WTC11 (cell line): ENCODE data around the gene UTP14A. TPM values are rescaled to one million over a fixed set of nuclear protein-coding genes. Genes with fewer than 3 reads are reported as not detected.

ENCODE experiments used
- ATAC-seq: fragments of 200-7000 bp; cut with Tn5 transposase; 2 replicates; pipeline ENCODE4 v1.10.0; 2021; ENCODE audit warnings: mild to moderate bottlenecking, moderate library complexity
- CTCF ChIA-PET: fragments of 300-600 bp; sonication (Branson Sonifier 250); formaldehyde crosslinking; loops from one replicate; lab custom pipeline; 2021; ENCODE audit warnings: antibody characterized with exemption; lab: Charles Lee
- POLR2A ChIA-PET: fragments of 350-600 bp; sonication (Branson Sonifier 250); formaldehyde crosslinking; loops from one replicate; lab custom pipeline; 2021; ENCODE audit warnings: antibody characterized with exemption; lab: Charles Lee
- DNase-seq: peaks from one replicate; pipeline ENCODE4 v3.0.0; 2021; ENCODE audit warnings: low spot score
- H3K27ac Mint-ChIP-seq: 2 replicates; pipeline ENCODE4 v1.8.0; 2021; ENCODE audit warnings: mixed read lengths
- H3K27me3 Mint-ChIP-seq: 2 replicates; pipeline ENCODE4 v1.8.0; 2021; ENCODE audit warnings: low read depth, mild to moderate bottlenecking, moderate library complexity, mixed read lengths
- H3K36me3 Mint-ChIP-seq: 2 replicates; pipeline ENCODE4 v1.8.0; 2021; ENCODE audit warnings: mixed read lengths
- H3K4me1 Mint-ChIP-seq: 2 replicates; pipeline ENCODE4 v1.8.0; 2022; ENCODE audit warnings: mixed read lengths
- H3K4me3 Mint-ChIP-seq: 2 replicates; pipeline ENCODE4 v1.8.0; 2021; ENCODE audit warnings: mild to moderate bottlenecking, moderate library complexity, mixed read lengths
- H3K9me3 Mint-ChIP-seq: 2 replicates; pipeline ENCODE4 v1.8.0; 2021; ENCODE audit warnings: mixed read lengths
- EMX1 ChIP-seq: fragments of 250-450 bp; sonication (Bioruptor Pico); IDR thresholded peaks from 2 replicates; pipeline ENCODE4 v1.8.0; 2021; ENCODE audit warnings: mild to moderate bottlenecking
- ETV6 ChIP-seq: sonication (generic); formaldehyde crosslinking; IDR thresholded peaks from 2 replicates; pipeline ENCODE4 v1.8.1; 2022; ENCODE audit warnings: mild to moderate bottlenecking, missing genetic modification reagents
- FOXP1 ChIP-seq: sonication (generic); formaldehyde crosslinking; IDR thresholded peaks from 2 replicates; pipeline ENCODE4 v1.8.0; 2022; ENCODE audit warnings: missing genetic modification reagents, mild to moderate bottlenecking, moderate library complexity, borderline replicate concordance
- GTF2I ChIP-seq: fragments of 250-450 bp; sonication (Bioruptor Pico); conservative IDR thresholded peaks from 2 replicates; pipeline ENCODE4 v1.4.0; 2021; ENCODE audit warnings: mild to moderate bottlenecking
- HMGA2 ChIP-seq: fragments of 250-450 bp; sonication (Bioruptor Pico); IDR thresholded peaks from 2 replicates; pipeline ENCODE4 v1.4.0; 2021; ENCODE audit warnings: mild to moderate bottlenecking, moderate library complexity
- IRF2 ChIP-seq: sonication (generic); formaldehyde crosslinking; IDR thresholded peaks from 2 replicates; pipeline ENCODE4 v1.8.0; 2022; ENCODE audit warnings: low read depth, missing genetic modification reagents, borderline replicate concordance
- JAZF1 ChIP-seq: fragments of 250-450 bp; sonication (Bioruptor Pico); IDR thresholded peaks from 2 replicates; pipeline ENCODE4 v1.9.0; 2021; ENCODE audit warnings: moderate library complexity, mild to moderate bottlenecking, inconsistent platforms
- NFATC4 ChIP-seq: fragments of 250-450 bp; sonication (Bioruptor Pico); IDR thresholded peaks from 2 replicates; pipeline ENCODE4 v1.9.0; 2021; ENCODE audit warnings: mild to moderate bottlenecking
- NR2C2 ChIP-seq: sonication (generic); formaldehyde crosslinking; IDR thresholded peaks from 2 replicates; pipeline ENCODE4 v1.8.0; 2022; ENCODE audit warnings: mild to moderate bottlenecking, missing genetic modification reagents
- OVOL2 ChIP-seq: fragments of 250-450 bp; sonication (Bioruptor Pico); IDR thresholded peaks from 2 replicates; pipeline ENCODE4 v1.9.0; 2021; ENCODE audit warnings: mild to moderate bottlenecking, borderline replicate concordance
- RELA ChIP-seq: sonication (generic); formaldehyde crosslinking; IDR thresholded peaks from 2 replicates; pipeline ENCODE4 v1.8.1; 2022; ENCODE audit warnings: missing genetic modification reagents, mild to moderate bottlenecking, borderline replicate concordance
- SMAD3 ChIP-seq: sonication (generic); formaldehyde crosslinking; IDR thresholded peaks from 2 replicates; pipeline ENCODE4 v1.8.0; 2022; ENCODE audit warnings: missing genetic modification reagents, mild to moderate bottlenecking, borderline replicate concordance
- TEAD4 ChIP-seq: sonication (generic); formaldehyde crosslinking; IDR thresholded peaks from 2 replicates; pipeline ENCODE4 v1.8.0; 2022; ENCODE audit warnings: mild to moderate bottlenecking, missing genetic modification reagents
- TP53 ChIP-seq: sonication (generic); formaldehyde crosslinking; IDR thresholded peaks from 2 replicates; pipeline ENCODE4 v1.8.1; 2023; ENCODE audit warnings: mild to moderate bottlenecking, missing genetic modification reagents
- ZNF263 ChIP-seq: sonication (generic); formaldehyde crosslinking; IDR thresholded peaks from 2 replicates; pipeline ENCODE4 v1.8.1; 2022; ENCODE audit warnings: low read depth, mild to moderate bottlenecking, moderate library complexity, missing genetic modification reagents
- ZNF423 ChIP-seq: fragments of 250-450 bp; sonication (Bioruptor Pico); IDR thresholded peaks from 2 replicates; pipeline ENCODE4 v2.1.2; 2022; ENCODE audit warnings: mild to moderate bottlenecking, moderate library complexity
- ZNF671 ChIP-seq: fragments of 250-450 bp; sonication (Bioruptor Pico); IDR thresholded peaks from 2 replicates; pipeline ENCODE4 v1.8.0; 2021; ENCODE audit warnings: mild to moderate bottlenecking
- total RNA-seq: library from RNA; stranded (reverse); gene quantifications from 3 replicates; pipeline ENCODE4 v1.2.3, GENCODE V29; 2021
- TF ChIP-seq, protein P1 (sequence below): sonication (generic); formaldehyde crosslinking; IDR thresholded peaks from 2 replicates; pipeline ENCODE4 v1.8.0; 2022; ENCODE audit warnings: mild to moderate bottlenecking, missing genetic modification reagents
- TF ChIP-seq, protein P2 (sequence below): sonication (generic); formaldehyde crosslinking; IDR thresholded peaks from 2 replicates; pipeline ENCODE4 v1.8.1; 2023; ENCODE audit warnings: mild to moderate bottlenecking, missing genetic modification reagents
- TF ChIP-seq, protein P3 (sequence below): fragments of 250-450 bp; sonication (Bioruptor Pico); IDR thresholded peaks from 2 replicates; pipeline ENCODE4 v1.9.0; 2021; ENCODE audit warnings: mild to moderate bottlenecking
- TF ChIP-seq, protein P4 (sequence below): sonication (generic); formaldehyde crosslinking; IDR thresholded peaks from 2 replicates; pipeline ENCODE4 v1.8.1; 2023; ENCODE audit warnings: mild to moderate bottlenecking, missing genetic modification reagents
- TF ChIP-seq, protein P5 (sequence below): fragments of 250-450 bp; sonication (Bioruptor Pico); IDR thresholded peaks from 2 replicates; pipeline ENCODE4 v1.9.0; 2021; ENCODE audit warnings: mild to moderate bottlenecking
- TF ChIP-seq, protein P6 (sequence below): sonication (generic); formaldehyde crosslinking; IDR thresholded peaks from 2 replicates; pipeline ENCODE4 v1.8.1; 2022; ENCODE audit warnings: low read depth, mild to moderate bottlenecking, moderate library complexity, missing genetic modification reagents, borderline replicate concordance
- TF ChIP-seq, protein P7 (sequence below): sonication (generic); formaldehyde crosslinking; IDR thresholded peaks from 2 replicates; pipeline ENCODE4 v1.8.0; 2023; ENCODE audit warnings: mild to moderate bottlenecking, missing genetic modification reagents
- TF ChIP-seq, protein P8 (sequence below): sonication (generic); formaldehyde crosslinking; IDR thresholded peaks from 2 replicates; pipeline ENCODE4 v1.8.1; 2022; ENCODE audit warnings: mild to moderate bottlenecking, moderate library complexity, missing genetic modification reagents

Gene UTP14A
- total RNA-seq, 1 experiment from 2014 or later, result 17.4 TPM

DNA sequence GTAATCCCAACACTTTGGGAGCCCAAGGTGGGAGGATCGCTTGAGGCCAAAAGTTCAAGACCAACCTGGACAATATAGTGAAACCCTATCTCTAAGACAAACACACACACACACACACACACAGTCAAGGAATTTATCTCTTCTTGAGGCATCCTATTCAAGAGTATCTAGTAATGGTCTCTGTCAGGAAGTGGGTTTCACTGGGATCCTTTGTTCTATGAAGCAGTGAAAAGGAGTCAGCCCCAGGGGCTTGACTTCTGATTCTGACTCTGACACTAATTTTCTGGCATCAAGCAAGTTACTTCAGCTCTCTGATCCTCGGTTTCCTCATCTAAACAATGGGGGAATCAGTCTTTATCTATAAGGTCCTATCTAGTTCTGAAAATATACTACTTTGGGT is 34.8 kb downstream of the UTP14A start:
- Mint-ChIP-seq H3K36me3 (no peaks in the 10 kb centered on the region), H3K4me1 (peaks cover 25% of the 10 kb centered on the region), H3K27me3 (peaks cover 59% of the 10 kb centered on the region), H3K27ac (no peak overlapping the region), H3K9me3 (no peaks in the 10 kb centered on the region), H3K4me3 (no peak overlapping the region)
- POLR2A ChIA-PET, result no interaction called here
- TF ChIP-seq ZNF671 (CRISPR knock-in tag), result no peak
- TF ChIP-seq TEAD4, result no peak
- TF ChIP-seq, protein P1, sequence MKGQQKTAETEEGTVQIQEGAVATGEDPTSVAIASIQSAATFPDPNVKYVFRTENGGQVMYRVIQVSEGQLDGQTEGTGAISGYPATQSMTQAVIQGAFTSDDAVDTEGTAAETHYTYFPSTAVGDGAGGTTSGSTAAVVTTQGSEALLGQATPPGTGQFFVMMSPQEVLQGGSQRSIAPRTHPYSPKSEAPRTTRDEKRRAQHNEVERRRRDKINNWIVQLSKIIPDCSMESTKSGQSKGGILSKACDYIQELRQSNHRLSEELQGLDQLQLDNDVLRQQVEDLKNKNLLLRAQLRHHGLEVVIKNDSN, result no peak
- no peak for TF ChIP-seq SMAD3 (CRISPR knock-in tag)
- TF ChIP-seq, protein P2, sequence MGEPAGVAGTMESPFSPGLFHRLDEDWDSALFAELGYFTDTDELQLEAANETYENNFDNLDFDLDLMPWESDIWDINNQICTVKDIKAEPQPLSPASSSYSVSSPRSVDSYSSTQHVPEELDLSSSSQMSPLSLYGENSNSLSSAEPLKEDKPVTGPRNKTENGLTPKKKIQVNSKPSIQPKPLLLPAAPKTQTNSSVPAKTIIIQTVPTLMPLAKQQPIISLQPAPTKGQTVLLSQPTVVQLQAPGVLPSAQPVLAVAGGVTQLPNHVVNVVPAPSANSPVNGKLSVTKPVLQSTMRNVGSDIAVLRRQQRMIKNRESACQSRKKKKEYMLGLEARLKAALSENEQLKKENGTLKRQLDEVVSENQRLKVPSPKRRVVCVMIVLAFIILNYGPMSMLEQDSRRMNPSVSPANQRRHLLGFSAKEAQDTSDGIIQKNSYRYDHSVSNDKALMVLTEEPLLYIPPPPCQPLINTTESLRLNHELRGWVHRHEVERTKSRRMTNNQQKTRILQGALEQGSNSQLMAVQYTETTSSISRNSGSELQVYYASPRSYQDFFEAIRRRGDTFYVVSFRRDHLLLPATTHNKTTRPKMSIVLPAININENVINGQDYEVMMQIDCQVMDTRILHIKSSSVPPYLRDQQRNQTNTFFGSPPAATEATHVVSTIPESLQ, result no peak
- TF ChIP-seq ZNF263 (CRISPR knock-in tag), result no peak
- TF ChIP-seq, protein P3, sequence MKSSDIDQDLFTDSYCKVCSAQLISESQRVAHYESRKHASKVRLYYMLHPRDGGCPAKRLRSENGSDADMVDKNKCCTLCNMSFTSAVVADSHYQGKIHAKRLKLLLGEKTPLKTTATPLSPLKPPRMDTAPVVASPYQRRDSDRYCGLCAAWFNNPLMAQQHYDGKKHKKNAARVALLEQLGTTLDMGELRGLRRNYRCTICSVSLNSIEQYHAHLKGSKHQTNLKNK (CRISPR knock-in tag), result no peak
- TF ChIP-seq, protein P4, sequence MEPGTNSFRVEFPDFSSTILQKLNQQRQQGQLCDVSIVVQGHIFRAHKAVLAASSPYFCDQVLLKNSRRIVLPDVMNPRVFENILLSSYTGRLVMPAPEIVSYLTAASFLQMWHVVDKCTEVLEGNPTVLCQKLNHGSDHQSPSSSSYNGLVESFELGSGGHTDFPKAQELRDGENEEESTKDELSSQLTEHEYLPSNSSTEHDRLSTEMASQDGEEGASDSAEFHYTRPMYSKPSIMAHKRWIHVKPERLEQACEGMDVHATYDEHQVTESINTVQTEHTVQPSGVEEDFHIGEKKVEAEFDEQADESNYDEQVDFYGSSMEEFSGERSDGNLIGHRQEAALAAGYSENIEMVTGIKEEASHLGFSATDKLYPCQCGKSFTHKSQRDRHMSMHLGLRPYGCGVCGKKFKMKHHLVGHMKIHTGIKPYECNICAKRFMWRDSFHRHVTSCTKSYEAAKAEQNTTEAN (CRISPR knock-in tag), result no peak
- TF ChIP-seq FOXP1 (CRISPR knock-in tag), result no peak
- no peak for TF ChIP-seq EMX1 (CRISPR knock-in tag)
- no peak for TF ChIP-seq NR2C2 (CRISPR knock-in tag)
- no peak for TF ChIP-seq NFATC4 (CRISPR knock-in tag)
- TF ChIP-seq TP53 (CRISPR knock-in tag), result no peak
- TF ChIP-seq OVOL2 (CRISPR knock-in tag), result no peak
- TF ChIP-seq, protein P5, sequence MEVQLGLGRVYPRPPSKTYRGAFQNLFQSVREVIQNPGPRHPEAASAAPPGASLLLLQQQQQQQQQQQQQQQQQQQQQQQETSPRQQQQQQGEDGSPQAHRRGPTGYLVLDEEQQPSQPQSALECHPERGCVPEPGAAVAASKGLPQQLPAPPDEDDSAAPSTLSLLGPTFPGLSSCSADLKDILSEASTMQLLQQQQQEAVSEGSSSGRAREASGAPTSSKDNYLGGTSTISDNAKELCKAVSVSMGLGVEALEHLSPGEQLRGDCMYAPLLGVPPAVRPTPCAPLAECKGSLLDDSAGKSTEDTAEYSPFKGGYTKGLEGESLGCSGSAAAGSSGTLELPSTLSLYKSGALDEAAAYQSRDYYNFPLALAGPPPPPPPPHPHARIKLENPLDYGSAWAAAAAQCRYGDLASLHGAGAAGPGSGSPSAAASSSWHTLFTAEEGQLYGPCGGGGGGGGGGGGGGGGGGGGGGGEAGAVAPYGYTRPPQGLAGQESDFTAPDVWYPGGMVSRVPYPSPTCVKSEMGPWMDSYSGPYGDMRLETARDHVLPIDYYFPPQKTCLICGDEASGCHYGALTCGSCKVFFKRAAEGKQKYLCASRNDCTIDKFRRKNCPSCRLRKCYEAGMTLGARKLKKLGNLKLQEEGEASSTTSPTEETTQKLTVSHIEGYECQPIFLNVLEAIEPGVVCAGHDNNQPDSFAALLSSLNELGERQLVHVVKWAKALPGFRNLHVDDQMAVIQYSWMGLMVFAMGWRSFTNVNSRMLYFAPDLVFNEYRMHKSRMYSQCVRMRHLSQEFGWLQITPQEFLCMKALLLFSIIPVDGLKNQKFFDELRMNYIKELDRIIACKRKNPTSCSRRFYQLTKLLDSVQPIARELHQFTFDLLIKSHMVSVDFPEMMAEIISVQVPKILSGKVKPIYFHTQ (CRISPR knock-in tag), result no peak
- no peak for TF ChIP-seq ETV6 (CRISPR knock-in tag)
- no peak for TF ChIP-seq IRF2 (CRISPR knock-in tag)
- no peak for TF ChIP-seq GTF2I (CRISPR knock-in tag)
- DNase-seq (no peak), ATAC-seq (no peak)
- CTCF ChIA-PET, result interaction anchor here (3.3 kb wide), 1 partner anchor 120 kb away, joined by 10 read pairs; no protein-coding TSS in a partner anchor

DNA sequence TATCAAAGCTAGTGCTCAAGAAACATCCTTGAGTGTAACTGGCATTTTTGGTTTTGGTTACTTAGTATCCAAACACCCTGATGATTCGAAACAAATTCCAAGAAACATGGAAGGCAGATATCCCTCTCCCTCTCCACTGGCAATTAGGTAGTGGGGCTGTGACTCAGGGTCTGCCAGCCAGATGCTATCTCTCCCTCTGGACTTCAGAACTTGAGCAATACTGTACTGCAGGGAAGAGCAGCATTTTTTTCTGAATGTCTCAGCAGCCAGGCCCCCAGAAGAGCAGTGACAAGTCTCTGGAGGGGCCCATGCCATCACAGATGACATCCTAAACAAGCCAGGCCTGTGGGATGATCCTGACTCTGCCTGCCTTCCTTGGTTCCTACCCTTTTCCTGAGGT is 39.2 kb downstream of the UTP14A start:
- H3K4me3 Mint-ChIP-seq, result no peak overlapping the region
- H3K36me3 Mint-ChIP-seq, result no peaks in the 10 kb centered on the region
- H3K4me1 Mint-ChIP-seq, result peaks cover 6% of the 10 kb centered on the region
- ATAC-seq (no peak), DNase-seq (no peak)
- H3K27me3 Mint-ChIP-seq, result peaks cover 24% of the 10 kb centered on the region
- CTCF ChIA-PET, result no interaction called here
- POLR2A ChIA-PET, result no interaction called here
- TF ChIP-seq, protein P6, sequence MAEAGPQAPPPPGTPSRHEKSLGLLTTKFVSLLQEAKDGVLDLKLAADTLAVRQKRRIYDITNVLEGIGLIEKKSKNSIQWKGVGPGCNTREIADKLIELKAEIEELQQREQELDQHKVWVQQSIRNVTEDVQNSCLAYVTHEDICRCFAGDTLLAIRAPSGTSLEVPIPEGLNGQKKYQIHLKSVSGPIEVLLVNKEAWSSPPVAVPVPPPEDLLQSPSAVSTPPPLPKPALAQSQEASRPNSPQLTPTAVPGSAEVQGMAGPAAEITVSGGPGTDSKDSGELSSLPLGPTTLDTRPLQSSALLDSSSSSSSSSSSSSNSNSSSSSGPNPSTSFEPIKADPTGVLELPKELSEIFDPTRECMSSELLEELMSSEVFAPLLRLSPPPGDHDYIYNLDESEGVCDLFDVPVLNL (CRISPR knock-in tag), result no peak
- TF ChIP-seq JAZF1 (no peak), RELA (CRISPR knock-in tag) (no peak), ZNF671 (CRISPR knock-in tag) (no peak), ZNF423 (CRISPR knock-in tag) (no peak), NR2C2 (CRISPR knock-in tag) (no peak), HMGA2 (no peak)
- TF ChIP-seq, protein P7, sequence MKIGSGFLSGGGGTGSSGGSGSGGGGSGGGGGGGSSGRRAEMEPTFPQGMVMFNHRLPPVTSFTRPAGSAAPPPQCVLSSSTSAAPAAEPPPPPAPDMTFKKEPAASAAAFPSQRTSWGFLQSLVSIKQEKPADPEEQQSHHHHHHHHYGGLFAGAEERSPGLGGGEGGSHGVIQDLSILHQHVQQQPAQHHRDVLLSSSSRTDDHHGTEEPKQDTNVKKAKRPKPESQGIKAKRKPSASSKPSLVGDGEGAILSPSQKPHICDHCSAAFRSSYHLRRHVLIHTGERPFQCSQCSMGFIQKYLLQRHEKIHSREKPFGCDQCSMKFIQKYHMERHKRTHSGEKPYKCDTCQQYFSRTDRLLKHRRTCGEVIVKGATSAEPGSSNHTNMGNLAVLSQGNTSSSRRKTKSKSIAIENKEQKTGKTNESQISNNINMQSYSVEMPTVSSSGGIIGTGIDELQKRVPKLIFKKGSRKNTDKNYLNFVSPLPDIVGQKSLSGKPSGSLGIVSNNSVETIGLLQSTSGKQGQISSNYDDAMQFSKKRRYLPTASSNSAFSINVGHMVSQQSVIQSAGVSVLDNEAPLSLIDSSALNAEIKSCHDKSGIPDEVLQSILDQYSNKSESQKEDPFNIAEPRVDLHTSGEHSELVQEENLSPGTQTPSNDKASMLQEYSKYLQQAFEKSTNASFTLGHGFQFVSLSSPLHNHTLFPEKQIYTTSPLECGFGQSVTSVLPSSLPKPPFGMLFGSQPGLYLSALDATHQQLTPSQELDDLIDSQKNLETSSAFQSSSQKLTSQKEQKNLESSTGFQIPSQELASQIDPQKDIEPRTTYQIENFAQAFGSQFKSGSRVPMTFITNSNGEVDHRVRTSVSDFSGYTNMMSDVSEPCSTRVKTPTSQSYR (CRISPR knock-in tag), result no peak
- TF ChIP-seq, protein P8, sequence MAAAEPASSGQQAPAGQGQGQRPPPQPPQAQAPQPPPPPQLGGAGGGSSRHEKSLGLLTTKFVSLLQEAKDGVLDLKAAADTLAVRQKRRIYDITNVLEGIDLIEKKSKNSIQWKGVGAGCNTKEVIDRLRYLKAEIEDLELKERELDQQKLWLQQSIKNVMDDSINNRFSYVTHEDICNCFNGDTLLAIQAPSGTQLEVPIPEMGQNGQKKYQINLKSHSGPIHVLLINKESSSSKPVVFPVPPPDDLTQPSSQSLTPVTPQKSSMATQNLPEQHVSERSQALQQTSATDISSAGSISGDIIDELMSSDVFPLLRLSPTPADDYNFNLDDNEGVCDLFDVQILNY (CRISPR knock-in tag), result no peak
- no peak overlapping the region for H3K27ac Mint-ChIP-seq
- no peaks in the 10 kb centered on the region for H3K9me3 Mint-ChIP-seq
